GM23248 (cell line): ENCODE results near the gene HOXA10. TPM values are rescaled to one million over a fixed set of nuclear protein-coding genes. Genes with fewer than 3 reads are reported as not detected.

Source experiments
- DNase-seq: peaks from one replicate; pipeline ENCODE4 v3.0.0-alpha.2; 2015
- H2AFZ ChIP-seq: fragments of 200-600 bp; sonication (generic); 2 replicates; pipeline ENCODE4 v1.6.1; 2016; ENCODE audit warnings: antibody characterized with exemption
- H3F3A ChIP-seq: fragments of 200-600 bp; sonication (generic); 2 replicates; pipeline ENCODE4 v1.6.1; 2016; ENCODE audit warnings: mild to moderate bottlenecking, antibody characterized with exemption, mixed run types; ENCODE audit not compliant: insufficient read depth
- H3K27ac ChIP-seq: fragments of 200-600 bp; sonication (generic); 2 replicates; pipeline ENCODE4 v1.5.1; 2016; ENCODE audit warnings: mild to moderate bottlenecking
- H3K27me3 ChIP-seq: fragments of 200-600 bp; sonication (generic); replicated peaks from 2 replicates; pipeline ENCODE4 v1.6.1; 2016; ENCODE audit warnings: mild to moderate bottlenecking; ENCODE audit not compliant: insufficient read depth
- H3K36me3 ChIP-seq: fragments of 200-600 bp; sonication (generic); 2 replicates; pipeline ENCODE4 v1.6.1; 2016; ENCODE audit warnings: low read depth, mild to moderate bottlenecking
- H3K4me1 ChIP-seq: fragments of 200-600 bp; sonication (generic); 2 replicates; pipeline ENCODE4 v1.6.1; 2016; ENCODE audit warnings: mild to moderate bottlenecking; ENCODE audit not compliant: insufficient read depth
- H3K4me2 ChIP-seq: fragments of 200-600 bp; sonication (generic); one replicate; pipeline ENCODE4 v1.6.1; 2016; ENCODE audit warnings: mild to moderate bottlenecking; ENCODE audit not compliant: unreplicated experiment
- H3K4me3 ChIP-seq: fragments of 200-600 bp; sonication (generic); 2 replicates; pipeline ENCODE4 v1.5.1; 2016; ENCODE audit warnings: mild to moderate bottlenecking
- H3K79me2 ChIP-seq: fragments of 200-600 bp; sonication (generic); 2 replicates; pipeline ENCODE4 v1.6.1; 2016; ENCODE audit warnings: mild to moderate bottlenecking; ENCODE audit not compliant: insufficient read depth
- H3K9ac ChIP-seq: fragments of 200-600 bp; sonication (generic); 2 replicates; pipeline ENCODE4 v1.6.1; 2016; ENCODE audit warnings: mild to moderate bottlenecking
- H3K9me2 ChIP-seq: fragments of 200-600 bp; sonication (generic); 2 replicates; pipeline ENCODE4 v1.6.1; 2016; ENCODE audit warnings: mixed run types, mild to moderate bottlenecking, moderate library complexity; ENCODE audit not compliant: insufficient read depth
- H3K9me3 ChIP-seq: fragments of 200-600 bp; sonication (generic); one replicate; pipeline ENCODE4 v1.6.1; 2017; ENCODE audit warnings: low read depth
- H4K20me1 ChIP-seq: fragments of 200-600 bp; sonication (generic); 2 replicates; pipeline ENCODE4 v1.6.0; 2016; ENCODE audit not compliant: insufficient read depth
- EZH2 ChIP-seq: fragments of 200-600 bp; sonication (generic); IDR thresholded peaks from 2 replicates; pipeline ENCODE4 v1.6.1; 2018; ENCODE audit warnings: antibody characterized with exemption, mild to moderate bottlenecking; ENCODE audit not compliant: insufficient read depth, poor library complexity, severe bottlenecking
- EZH2phosphoT487 ChIP-seq: fragments of 200-600 bp; sonication (generic); IDR thresholded peaks from 2 replicates; pipeline ENCODE4 v1.6.1; 2018; ENCODE audit warnings: antibody characterized with exemption, moderate library complexity, mild to moderate bottlenecking, low read depth; ENCODE audit not compliant: insufficient read depth
- WGBS, 2 experiments: methylation state at CpG; one replicate each; pipeline ENCODE4 v1.1.6; 2015 to 2017; ENCODE audit warnings: low lambda C conversion rate in 2 of 2, low coverage in 1 of 2; ENCODE audit errors: missing lambda C conversion rate in 2 of 2; 5-methylcytosine and 5-hydroxymethylcytosine counted together
- in situ Hi-C: fragments of 300-500 bp; cut with MboI; formaldehyde crosslinking; loops from 2 replicates; pipeline ENCODE4 v1.15.0; 2020
- polyA plus RNA-seq: library from polyadenylated mRNA; unstranded; fragments of >200 nt; fragmentation: Nextera tagmentation; extraction: Ambion mirVana; gene quantifications from 2 replicates; pipeline ENCODE4 v1.2.1, GENCODE V29; 2016
- total RNA-seq: library from RNA; depleted of rRNA; stranded (reverse); fragments of >200 nt; shearing (Covaris generic); gene quantifications from 2 replicates; pipeline ENCODE4 v1.2.3, GENCODE V29; 2014

HOXA10 gene
- total and polyA plus RNA-seq, 2 experiments from 2014 or later, result 28.0 to 29.3 TPM

GRCh38 chr7:27217951-27218350, 43.8 kb upstream of the HOXA10 start:
- H3F3A ChIP-seq, result no peaks in the 10 kb centered on the region
- no peaks in the 10 kb centered on the region for H3K9me2 ChIP-seq
- in situ Hi-C loops, result no loop called here
- no peak overlapping the region for H2AFZ ChIP-seq
- no peak overlapping the region for H3K4me2 ChIP-seq
- H3K4me3 ChIP-seq, result no peak overlapping the region
- H3K79me2 ChIP-seq, result no peaks in the 10 kb centered on the region
- H3K27me3 ChIP-seq, result peaks cover 13% of the 10 kb centered on the region; the same call in 1 of the 2 replicates
- H3K4me1 ChIP-seq, result no peaks in the 10 kb centered on the region
- H3K36me3 ChIP-seq, result no peaks in the 10 kb centered on the region
- no peak for DNase-seq
- no peaks in the 10 kb centered on the region for H3K9me3 ChIP-seq
- H3K27ac ChIP-seq, result no peak overlapping the region
- no peak for TF ChIP-seq EZH2
- TF ChIP-seq EZH2phosphoT487, result no peak
- no peaks in the 10 kb centered on the region for H4K20me1 ChIP-seq
- H3K9ac ChIP-seq, result no peak overlapping the region

DNA sequence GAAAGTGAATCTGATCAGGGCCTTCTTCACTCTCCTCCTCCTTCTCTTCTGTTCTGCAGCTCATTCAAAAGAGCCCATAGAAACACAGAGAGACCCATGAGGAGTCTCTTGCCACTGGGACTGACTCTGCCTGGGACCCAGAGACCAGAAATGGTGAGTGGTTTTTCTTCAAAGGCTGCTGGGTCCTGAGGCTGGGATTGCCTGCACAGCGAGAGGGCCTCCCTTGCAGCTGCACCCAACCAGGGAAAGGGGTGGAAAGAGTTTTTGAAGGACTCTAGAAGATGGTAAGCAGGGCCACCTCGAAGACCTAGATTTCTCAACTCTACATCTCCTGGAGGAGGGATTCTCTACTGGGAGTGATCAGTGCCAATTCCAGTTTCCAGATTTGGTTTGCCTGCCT, 41.2 kb upstream of the HOXA10 start:
- in situ Hi-C loops, result no loop called here

DNA sequence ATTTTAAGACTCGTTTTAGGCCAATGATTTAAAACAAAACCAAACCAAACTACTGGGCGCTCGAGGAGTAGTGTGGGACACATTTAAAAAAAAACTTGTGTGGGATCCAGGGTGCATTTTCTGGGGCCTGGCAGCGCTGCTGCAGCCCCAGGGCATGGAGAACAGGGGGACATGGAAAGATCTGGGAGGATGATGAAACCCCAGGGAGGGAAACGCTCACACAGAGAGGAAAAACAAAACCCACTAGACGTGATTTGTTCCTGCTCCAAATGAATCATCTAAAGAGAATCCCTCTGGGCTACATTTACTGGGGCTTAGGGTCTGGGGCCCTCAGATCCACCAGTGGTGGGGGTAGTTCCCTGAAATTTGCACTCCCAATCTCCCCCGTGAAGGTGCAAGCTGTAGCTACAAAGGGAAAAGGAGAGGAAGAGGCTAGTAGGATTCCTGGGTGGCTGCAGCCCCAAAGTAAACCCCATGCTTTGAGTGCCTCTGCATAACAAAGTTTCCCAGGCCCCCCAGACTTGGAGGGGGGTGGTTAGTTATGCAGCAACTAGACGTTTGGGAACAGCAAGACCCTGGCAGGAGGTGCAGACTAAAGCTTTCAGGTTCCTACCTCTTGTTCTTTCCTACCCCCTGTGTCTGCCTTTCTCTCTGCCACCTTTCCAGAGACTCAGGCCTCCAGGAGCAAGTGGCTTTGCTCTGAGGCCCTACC, 40.3 kb upstream of the HOXA10 start:
- H3K4me3 ChIP-seq, result no peak overlapping the region
- H3K79me2 ChIP-seq, result no peaks in the 10 kb centered on the region
- no peak overlapping the region for H3K4me2 ChIP-seq
- DNase-seq, result no peak
- no peaks in the 10 kb centered on the region for H4K20me1 ChIP-seq
- H3K9me3 ChIP-seq, result no peaks in the 10 kb centered on the region
- H3K27me3 ChIP-seq, result peaks cover 7% of the 10 kb centered on the region; the same call in 1 of the 2 replicates
- in situ Hi-C loops, result no loop called here
- no peaks in the 10 kb centered on the region for H3K36me3 ChIP-seq
- no peak overlapping the region for H2AFZ ChIP-seq
- TF ChIP-seq EZH2 (no peak), EZH2phosphoT487 (no peak)
- no peak overlapping the region for H3K27ac ChIP-seq
- H3K9ac ChIP-seq, result no peak overlapping the region
- no peaks in the 10 kb centered on the region for H3K9me2 ChIP-seq
- no peaks in the 10 kb centered on the region for H3F3A ChIP-seq
- 60 to 63% methylated on average over 8 of the region's 8 CpGs for WGBS, 2 experiments
- no peaks in the 10 kb centered on the region for H3K4me1 ChIP-seq

More for the DNA sequence above, 41.2 kb upstream of the HOXA10 start:
- no peak overlapping the region for H2AFZ ChIP-seq
- H3F3A ChIP-seq, result no peaks in the 10 kb centered on the region
- H3K9ac ChIP-seq, result no peak overlapping the region
- H3K4me1 ChIP-seq, result no peaks in the 10 kb centered on the region
- no peaks in the 10 kb centered on the region for H3K9me3 ChIP-seq
- no peaks in the 10 kb centered on the region for H4K20me1 ChIP-seq
- H3K27ac ChIP-seq, result no peak overlapping the region
- 74 to 77% methylated on average over 2 of the region's 2 CpGs for WGBS, 2 experiments
- DNase-seq, result no peak
- no peaks in the 10 kb centered on the region for H3K36me3 ChIP-seq
- no peak overlapping the region for H3K4me3 ChIP-seq
- no peaks in the 10 kb centered on the region for H3K9me2 ChIP-seq
- no peak overlapping the region for H3K4me2 ChIP-seq
- TF ChIP-seq EZH2phosphoT487, result no peak
- TF ChIP-seq EZH2, result no peak
- H3K79me2 ChIP-seq, result no peaks in the 10 kb centered on the region
- H3K27me3 ChIP-seq, result peaks cover 7% of the 10 kb centered on the region; the same call in 1 of the 2 replicates

GRCh38 chr7:27213433-27214238, 39.5 kb upstream of the HOXA10 start:
- no peak overlapping the region for H3K27ac ChIP-seq
- H3K27me3 ChIP-seq, result peaks cover 7% of the 10 kb centered on the region; the same call in 1 of the 2 replicates
- no peaks in the 10 kb centered on the region for H3K4me1 ChIP-seq
- no peak for TF ChIP-seq EZH2phosphoT487
- TF ChIP-seq EZH2, result no peak
- in situ Hi-C loops, result no loop called here
- no peaks in the 10 kb centered on the region for H3K9me3 ChIP-seq
- H3K9ac ChIP-seq, result no peak overlapping the region
- no peak overlapping the region for H3K4me3 ChIP-seq
- H4K20me1 ChIP-seq, result no peaks in the 10 kb centered on the region
- no peak overlapping the region for H3K4me2 ChIP-seq
- WGBS, 2 experiments, result 93 to 95% methylated on average over 43 to 50 of the region's 50 CpGs
- H3K9me2 ChIP-seq, result no peaks in the 10 kb centered on the region
- no peaks in the 10 kb centered on the region for H3F3A ChIP-seq
- no peak for DNase-seq
- no peaks in the 10 kb centered on the region for H3K79me2 ChIP-seq
- no peak overlapping the region for H2AFZ ChIP-seq
- no peaks in the 10 kb centered on the region for H3K36me3 ChIP-seq
